ENCODE data around the gene METTL17. TPM values are rescaled to one million over a fixed set of nuclear protein-coding genes. Genes with fewer than 3 reads are reported as not detected.
A peak's percentile ranks its signal among the peaks of the same experiment; 100 is the strongest.

The METTL17 gene
- total and polyA plus RNA-seq, 2 of the 13 experiments (the other 11 are each of a cell fraction or from before 2014, with no cell fraction given) = 122 to 199 TPM

- TF ChIP-seq, protein P1, sequence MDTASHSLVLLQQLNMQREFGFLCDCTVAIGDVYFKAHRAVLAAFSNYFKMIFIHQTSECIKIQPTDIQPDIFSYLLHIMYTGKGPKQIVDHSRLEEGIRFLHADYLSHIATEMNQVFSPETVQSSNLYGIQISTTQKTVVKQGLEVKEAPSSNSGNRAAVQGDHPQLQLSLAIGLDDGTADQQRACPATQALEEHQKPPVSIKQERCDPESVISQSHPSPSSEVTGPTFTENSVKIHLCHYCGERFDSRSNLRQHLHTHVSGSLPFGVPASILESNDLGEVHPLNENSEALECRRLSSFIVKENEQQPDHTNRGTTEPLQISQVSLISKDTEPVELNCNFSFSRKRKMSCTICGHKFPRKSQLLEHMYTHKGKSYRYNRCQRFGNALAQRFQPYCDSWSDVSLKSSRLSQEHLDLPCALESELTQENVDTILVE (CRISPR knock-in tag; IDR thresholded peaks at IDR 0.05) = peak; percentile 77; the same call in 1 of the 2 replicates
- peak; percentile 93 for TF ChIP-seq MIXL1 (CRISPR knock-in tag; IDR thresholded peaks at IDR 0.05)
- TF ChIP-seq, protein P2, sequence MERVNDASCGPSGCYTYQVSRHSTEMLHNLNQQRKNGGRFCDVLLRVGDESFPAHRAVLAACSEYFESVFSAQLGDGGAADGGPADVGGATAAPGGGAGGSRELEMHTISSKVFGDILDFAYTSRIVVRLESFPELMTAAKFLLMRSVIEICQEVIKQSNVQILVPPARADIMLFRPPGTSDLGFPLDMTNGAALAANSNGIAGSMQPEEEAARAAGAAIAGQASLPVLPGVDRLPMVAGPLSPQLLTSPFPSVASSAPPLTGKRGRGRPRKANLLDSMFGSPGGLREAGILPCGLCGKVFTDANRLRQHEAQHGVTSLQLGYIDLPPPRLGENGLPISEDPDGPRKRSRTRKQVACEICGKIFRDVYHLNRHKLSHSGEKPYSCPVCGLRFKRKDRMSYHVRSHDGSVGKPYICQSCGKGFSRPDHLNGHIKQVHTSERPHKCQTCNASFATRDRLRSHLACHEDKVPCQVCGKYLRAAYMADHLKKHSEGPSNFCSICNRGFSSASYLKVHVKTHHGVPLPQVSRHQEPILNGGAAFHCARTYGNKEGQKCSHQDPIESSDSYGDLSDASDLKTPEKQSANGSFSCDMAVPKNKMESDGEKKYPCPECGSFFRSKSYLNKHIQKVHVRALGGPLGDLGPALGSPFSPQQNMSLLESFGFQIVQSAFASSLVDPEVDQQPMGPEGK (CRISPR knock-in tag; IDR thresholded peaks at IDR 0.05) = peak; percentile 47; the same call in 1 of the 2 replicates
- peak; percentile 60; the same call in 1 of the 2 replicates for TF ChIP-seq MEIS1 (CRISPR knock-in tag; IDR thresholded peaks at IDR 0.05; ENCODE audit: borderline replicate concordance)
- TF ChIP-seq ZMAT3 (CRISPR knock-in tag; conservative IDR thresholded peaks at IDR 0.05) = peak; percentile 62; the same call in 1 of the 2 replicates
- peak; percentile 64; the same call in 1 of the 2 replicates for TF ChIP-seq ZNF331 (CRISPR knock-in tag; IDR thresholded peaks at IDR 0.05)
- TF ChIP-seq ZFP90 (CRISPR knock-in tag; IDR thresholded peaks at IDR 0.05; ENCODE audit: borderline replicate concordance) = peak; percentile 55; the same call in 1 of the 2 replicates
- peak; percentile 60 for TF ChIP-seq PHF5A (CRISPR knock-in tag; IDR thresholded peaks at IDR 0.05; ENCODE audit: low read depth, unreplicated experiment)
- TF ChIP-seq ZMYM4 (CRISPR knock-in tag; IDR thresholded peaks at IDR 0.05) = peak; percentile 69; the same call in 1 of the 2 replicates
- TF ChIP-seq ARID5B (CRISPR knock-in tag; IDR thresholded peaks at IDR 0.05) = peak; percentile 61; the same call in 1 of the 2 replicates
- no peak for TF ChIP-seq U2AF2 (IDR thresholded peaks at IDR 0.05; ENCODE audit: low read depth, low read length)
- no peak for TF ChIP-seq ZNF274 (CRISPR knock-in tag; IDR thresholded peaks at IDR 0.05)
- peak; percentile 57 for TF ChIP-seq GATAD1 (CRISPR knock-in tag; IDR thresholded peaks at IDR 0.05)
- peak; percentile 42 for TF ChIP-seq SALL1 (CRISPR knock-in tag; IDR thresholded peaks at IDR 0.05)
- TF ChIP-seq, protein P3, sequence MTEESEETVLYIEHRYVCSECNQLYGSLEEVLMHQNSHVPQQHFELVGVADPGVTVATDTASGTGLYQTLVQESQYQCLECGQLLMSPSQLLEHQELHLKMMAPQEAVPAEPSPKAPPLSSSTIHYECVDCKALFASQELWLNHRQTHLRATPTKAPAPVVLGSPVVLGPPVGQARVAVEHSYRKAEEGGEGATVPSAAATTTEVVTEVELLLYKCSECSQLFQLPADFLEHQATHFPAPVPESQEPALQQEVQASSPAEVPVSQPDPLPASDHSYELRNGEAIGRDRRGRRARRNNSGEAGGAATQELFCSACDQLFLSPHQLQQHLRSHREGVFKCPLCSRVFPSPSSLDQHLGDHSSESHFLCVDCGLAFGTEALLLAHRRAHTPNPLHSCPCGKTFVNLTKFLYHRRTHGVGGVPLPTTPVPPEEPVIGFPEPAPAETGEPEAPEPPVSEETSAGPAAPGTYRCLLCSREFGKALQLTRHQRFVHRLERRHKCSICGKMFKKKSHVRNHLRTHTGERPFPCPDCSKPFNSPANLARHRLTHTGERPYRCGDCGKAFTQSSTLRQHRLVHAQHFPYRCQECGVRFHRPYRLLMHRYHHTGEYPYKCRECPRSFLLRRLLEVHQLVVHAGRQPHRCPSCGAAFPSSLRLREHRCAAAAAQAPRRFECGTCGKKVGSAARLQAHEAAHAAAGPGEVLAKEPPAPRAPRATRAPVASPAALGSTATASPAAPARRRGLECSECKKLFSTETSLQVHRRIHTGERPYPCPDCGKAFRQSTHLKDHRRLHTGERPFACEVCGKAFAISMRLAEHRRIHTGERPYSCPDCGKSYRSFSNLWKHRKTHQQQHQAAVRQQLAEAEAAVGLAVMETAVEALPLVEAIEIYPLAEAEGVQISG (CRISPR knock-in tag; IDR thresholded peaks at IDR 0.05) = peak; percentile 40; the same call in 1 of the 2 replicates
- TF ChIP-seq, protein P4, sequence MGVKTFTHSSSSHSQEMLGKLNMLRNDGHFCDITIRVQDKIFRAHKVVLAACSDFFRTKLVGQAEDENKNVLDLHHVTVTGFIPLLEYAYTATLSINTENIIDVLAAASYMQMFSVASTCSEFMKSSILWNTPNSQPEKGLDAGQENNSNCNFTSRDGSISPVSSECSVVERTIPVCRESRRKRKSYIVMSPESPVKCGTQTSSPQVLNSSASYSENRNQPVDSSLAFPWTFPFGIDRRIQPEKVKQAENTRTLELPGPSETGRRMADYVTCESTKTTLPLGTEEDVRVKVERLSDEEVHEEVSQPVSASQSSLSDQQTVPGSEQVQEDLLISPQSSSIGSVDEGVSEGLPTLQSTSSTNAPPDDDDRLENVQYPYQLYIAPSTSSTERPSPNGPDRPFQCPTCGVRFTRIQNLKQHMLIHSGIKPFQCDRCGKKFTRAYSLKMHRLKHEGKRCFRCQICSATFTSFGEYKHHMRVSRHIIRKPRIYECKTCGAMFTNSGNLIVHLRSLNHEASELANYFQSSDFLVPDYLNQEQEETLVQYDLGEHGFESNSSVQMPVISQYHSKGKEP (CRISPR knock-in tag; IDR thresholded peaks at IDR 0.05) = 0 out of 2 replicates have a peak, but pooled peaks have one; percentile 45
- TF ChIP-seq ATF7-NPFF (CRISPR knock-in tag; IDR thresholded peaks at IDR 0.05; ENCODE audit: low read depth) = no peak
- peak; percentile 40; the same call in 1 of the 2 replicates for TF ChIP-seq ZFX (CRISPR knock-in tag; IDR thresholded peaks at IDR 0.05; ENCODE audit: low read depth)
These were observed 25.0 kb downstream of the METTL17 start (continued) for GRCh38 chr14:21014761-21015190.

Measured in HepG2 (cell line).